ENCODE measurements around the gene MAP4K3.

- TF ChIP-seq CTCF (IDR thresholded peaks at IDR 0.05) (no peak), POLR2AphosphoS5 (IDR thresholded peaks at IDR 0.05; ENCODE audit: low read depth, low read length) (no peak), TCF7L2 (IDR thresholded peaks at IDR 0.05; ENCODE audit: low read depth, low read length) (no peak), REST (IDR thresholded peaks at IDR 0.05; ENCODE audit: insufficient read depth in 1 of 2, low read depth in 2 of 2, low read length in 1 of 2) (no peak)
These were observed 102.6 kb downstream of the MAP4K3 start for GRCh38 chr2:39334529-39334928.

Data from Panc1 (cell line).